ENCODE results near the gene RPS15.

RPS15 gene

GRCh38 chr19:1394252-1395193 lies 43.7 kb upstream of the RPS15 start:
- no peak overlapping the region for H3K27ac ChIP-seq
- H3K9me3 ChIP-seq (replicated peaks in 1 of 11): no peaks in the 10 kb centered on the region
- peaks cover 19 to 34% (median 25%) of the 10 kb centered on the region in 10 experiments for H3K4me1 ChIP-seq
- no peak overlapping the region for H3K9ac ChIP-seq
- H3K4me3 ChIP-seq: no peak overlapping the region
- no peak overlapping the region for H3K4me2 ChIP-seq
- peaks cover 34 to 78% (median 56%) of the 10 kb centered on the region in 11 experiments for H3K36me3 ChIP-seq
- peaks cover 8 to 80% (median 46%) of the 10 kb centered on the region in 11 experiments; a peak in 19 of 22 replicates for H4K20me1 ChIP-seq
- TF ChIP-seq Cebpa-rat (IDR thresholded peaks at IDR 0.05): no peak
- H3K27me3 ChIP-seq: no peaks in the 10 kb centered on the region

- Histone ChIP-seq H3K27ac (no peak overlapping the region), H4K20me1 (peaks cover 7 to 79% (median 49%) of the 10 kb centered on the region in 11 experiments; a peak in 19 of 22 replicates), H3K4me1 (peaks cover 22 to 41% (median 29%) of the 10 kb centered on the region in 10 experiments), H3K4me2 (peak overlapping the region in 8 of 11 experiments; percentile 59 to 79 (median 72); a peak in 12 of 22 replicates), H3K9me3 (replicated peaks in 1 of 11) (no peaks in the 10 kb centered on the region), H3K9ac (peak overlapping the region in 2 of 11 experiments; percentile 10 to 29; a peak in 1 of 22 replicates), H3K27me3 (no peaks in the 10 kb centered on the region), H3K4me3 (no peak overlapping the region), H3K36me3 (peaks cover 27 to 71% (median 49%) of the 10 kb centered on the region in 11 experiments)
- no peak for TF ChIP-seq Cebpa-rat (IDR thresholded peaks at IDR 0.05)
Measured at GRCh38 chr19:1395194-1396018, 42.8 kb upstream of the RPS15 start.

GRCh38 chr19:1396019-1396767 lies 42.0 kb upstream of the RPS15 start:
- H3K4me3 ChIP-seq: no peak overlapping the region
- no peak overlapping the region for H3K27ac ChIP-seq
- TF ChIP-seq Cebpa-rat (IDR thresholded peaks at IDR 0.05): no peak
- peaks cover 26 to 48% (median 36%) of the 10 kb centered on the region in 10 experiments for H3K4me1 ChIP-seq
- peaks cover 7 to 74% (median 47%) of the 10 kb centered on the region in 11 experiments; a peak in 19 of 22 replicates for H4K20me1 ChIP-seq
- H3K36me3 ChIP-seq: peaks cover 19 to 63% (median 42%) of the 10 kb centered on the region in 11 experiments
- no peaks in the 10 kb centered on the region for H3K27me3 ChIP-seq
- no peaks in the 10 kb centered on the region for H3K9me3 ChIP-seq (replicated peaks in 1 of 11)
- peak overlapping the region in 6 of 11 experiments; percentile 10 to 43 (median 24); a peak in 4 of 22 replicates for H3K9ac ChIP-seq
- H3K4me2 ChIP-seq: peak overlapping the region; percentile 59 to 84 (median 72)

GRCh38 chr19:1396768-1397679 lies 41.2 kb upstream of the RPS15 start:
- peaks cover 7 to 74% (median 47%) of the 10 kb centered on the region in 11 experiments; a peak in 19 of 22 replicates for H4K20me1 ChIP-seq
- TF ChIP-seq Cebpa-rat (IDR thresholded peaks at IDR 0.05): no peak
- peaks cover 31 to 54% (median 43%) of the 10 kb centered on the region in 10 experiments for H3K4me1 ChIP-seq
- peak overlapping the region; percentile 59 to 84 (median 72) for H3K4me2 ChIP-seq
- no peaks in the 10 kb centered on the region for H3K9me3 ChIP-seq (replicated peaks in 1 of 11)
- H3K9ac ChIP-seq: peak overlapping the region in 4 of 11 experiments; percentile 10 to 43 (median 15); a peak in 3 of 22 replicates
- no peak overlapping the region for H3K4me3 ChIP-seq
- H3K36me3 ChIP-seq: peaks cover 15 to 55% (median 33%) of the 10 kb centered on the region in 11 experiments
- no peaks in the 10 kb centered on the region for H3K27me3 ChIP-seq
- no peak overlapping the region for H3K27ac ChIP-seq

GRCh38 chr19:1397838-1398237 lies 40.4 kb upstream of the RPS15 start:
- Histone ChIP-seq H3K36me3 (peaks cover 7 to 47% (median 25%) of the 10 kb centered on the region in 11 experiments; a peak in 21 of 22 replicates), H3K9me3 (replicated peaks in 1 of 11) (no peaks in the 10 kb centered on the region), H3K9ac (peak overlapping the region in 1 of 11 experiments; percentile 19; a peak in 1 of 22 replicates), H3K4me3 (no peak overlapping the region), H3K4me2 (peak overlapping the region in 9 of 11 experiments; percentile 44 to 79 (median 72); a peak in 11 of 22 replicates), H3K27ac (no peak overlapping the region), H3K27me3 (no peaks in the 10 kb centered on the region), H4K20me1 (peaks cover 7 to 73% (median 47%) of the 10 kb centered on the region in 11 experiments; a peak in 19 of 22 replicates), H3K4me1 (peaks cover 39 to 62% (median 51%) of the 10 kb centered on the region in 10 experiments)
- no peak for TF ChIP-seq Cebpa-rat (IDR thresholded peaks at IDR 0.05)

- no peak for TF ChIP-seq Cebpa-rat (IDR thresholded peaks at IDR 0.05)
- Histone ChIP-seq H3K9me3 (replicated peaks in 1 of 11) (no peaks in the 10 kb centered on the region), H3K27me3 (no peaks in the 10 kb centered on the region), H3K4me2 (peak overlapping the region in 2 of 11 experiments; percentile 9 to 97; a peak in 1 of 22 replicates), H3K27ac (no peak overlapping the region), H3K36me3 (peaks cover 0 to 34% (median 13%) of the 10 kb centered on the region in 11 experiments; a peak in 15 of 22 replicates), H4K20me1 (peaks cover 7 to 61% (median 46%) of the 10 kb centered on the region in 11 experiments; a peak in 19 of 22 replicates), H3K4me1 (peaks cover 47 to 73% (median 61%) of the 10 kb centered on the region in 10 experiments), H3K4me3 (no peak overlapping the region), H3K9ac (peak overlapping the region in 1 of 11 experiments; percentile 1; a peak in 1 of 22 replicates)
Measured at GRCh38 chr19:1399079-1399478, 39.1 kb upstream of the RPS15 start.

- Histone ChIP-seq H3K27me3 (no peaks in the 10 kb centered on the region), H3K9me3 (replicated peaks in 1 of 11) (no peaks in the 10 kb centered on the region), H3K4me2 (0 out of 22 replicates have a peak overlapping the region, but pooled peaks of 2 of the 11 experiments have one; percentile 9 to 97), H3K36me3 (peaks cover 0 to 27% (median 9%) of the 10 kb centered on the region in 11 experiments; a peak in 11 of 22 replicates), H3K27ac (no peak overlapping the region), H3K4me1 (peaks cover 54 to 79% (median 67%) of the 10 kb centered on the region in 10 experiments), H3K9ac (peak overlapping the region in 1 of 11 experiments; percentile 2; a peak in 1 of 22 replicates), H3K4me3 (no peak overlapping the region), H4K20me1 (peaks cover 7 to 58% (median 43%) of the 10 kb centered on the region in 11 experiments; a peak in 19 of 22 replicates)
- TF ChIP-seq Cebpa-rat (IDR thresholded peaks at IDR 0.05): no peak
Measured at GRCh38 chr19:1399745-1400144, 38.5 kb upstream of the RPS15 start.

Data from BLaER1 treated with 17β-estradiol and CSF1 and Interleukin-3, amounts not matched to agents 10 nM and 100 nM (cell line).